GM21717 (cell line): Measurements from ENCODE around the gene OR56A1.

Experiments used
- ATAC-seq: cut with Tn5 transposase; IDR thresholded peaks from one replicate; pipeline ENCODE4 v1.9.1; 2021; ENCODE audit warnings: mild to moderate bottlenecking, moderate library complexity; ENCODE audit not compliant: unreplicated experiment

Gene OR56A1

GRCh38 chr11:5992150-5992549 lies 38.4 kb downstream of the OR56A1 start:
- ATAC-seq = no peak

- no peak for ATAC-seq
Observed at GRCh38 chr11:5989203-5989602, 41.4 kb downstream of the OR56A1 start.

- ATAC-seq = no peak
Observed at GRCh38 chr11:5986885-5987284, 43.7 kb downstream of the OR56A1 start, which contains the start of gene OR52L1. Gene OR52L1, minus strand, starts transcription at chr11:5986985. Its CDS starts 55 bp downstream, at chr11:5986930.

- ATAC-seq = no peak
Observed at GRCh38 chr11:5983443-5983842, 47.1 kb downstream of the OR56A1 start.

GRCh38 chr11:5973530-5973929 lies 57.0 kb downstream of the OR56A1 start:
- no peak for ATAC-seq
